PFSK-1 (cell line): Measurements from ENCODE around the gene C1QTNF3.

Experiments used
- FOXP2 ChIP-seq: optimal IDR thresholded peaks from 2 replicates; pipeline ENCODE3; 2011; ENCODE audit warnings: borderline replicate concordance, control low read depth, inconsistent platforms; ENCODE audit not compliant: insufficient read depth; ENCODE audit errors: extremely low read length, extremely low read depth
- POLR2AphosphoS5 ChIP-seq: IDR thresholded peaks from 2 replicates; pipeline ENCODE4 v1.6.1; 2012; ENCODE audit warnings: low read depth, mild to moderate bottlenecking, control low read depth, low read length, moderate library complexity
- REST ChIP-seq, 2 experiments: IDR thresholded peaks; 2 replicates each; pipeline versions ENCODE4 v1.6.1 to v1.8.0; 2011 to 2012; ENCODE audit warnings: low read depth in 2 of 2, low read length in 2 of 2, control low read depth in 1 of 2, inconsistent platforms in 1 of 2, mild to moderate bottlenecking in 1 of 2, moderate library complexity in 1 of 2; ENCODE audit not compliant: insufficient read depth in 1 of 2
- SIN3A ChIP-seq: IDR thresholded peaks from 2 replicates; pipeline ENCODE4 v1.6.1; 2012; ENCODE audit warnings: mild to moderate bottlenecking, low read length, moderate library complexity, borderline replicate concordance; ENCODE audit not compliant: insufficient read depth
- TAF1 ChIP-seq: IDR thresholded peaks from 2 replicates; pipeline ENCODE4 v1.6.1; 2012; ENCODE audit warnings: low read length, control low read depth, borderline replicate concordance; ENCODE audit not compliant: insufficient read depth

DNA sequence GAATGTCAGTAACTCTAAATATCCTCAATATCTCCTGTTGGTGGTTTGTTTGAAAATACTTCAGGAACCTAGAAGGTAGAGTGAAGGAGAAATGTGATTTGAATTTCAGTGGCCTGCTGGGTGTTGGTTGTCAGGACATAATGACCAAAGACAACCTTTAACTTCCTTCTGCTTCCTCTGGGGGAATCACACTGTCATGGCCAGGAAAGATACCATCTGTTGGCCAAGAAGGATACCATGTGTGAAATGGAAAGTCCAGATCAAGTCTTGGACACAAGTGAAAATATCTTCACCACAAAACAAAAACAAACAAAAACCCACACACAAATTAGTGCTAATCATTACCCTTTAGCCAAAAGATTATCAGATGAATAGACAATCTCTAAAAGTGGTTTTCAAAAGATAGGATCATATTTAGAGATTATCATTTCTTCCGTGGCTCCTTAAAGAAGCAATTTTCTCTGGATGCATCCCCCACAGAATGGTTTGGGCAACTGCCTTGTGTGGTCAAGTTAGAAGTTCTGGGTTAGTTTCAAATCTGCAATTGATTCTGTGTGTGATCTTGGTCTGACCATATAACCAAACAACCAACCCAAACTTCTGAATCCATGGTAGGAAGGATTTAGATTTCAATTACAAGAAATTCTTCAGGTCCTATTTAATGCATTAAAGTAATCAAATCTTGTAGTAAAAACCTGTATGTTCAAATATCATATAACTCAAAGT lies 1.6 kb downstream of the C1QTNF3 start:
- no peak for TF ChIP-seq POLR2AphosphoS5
- TF ChIP-seq REST (IDR thresholded peaks at IDR 0.05; ENCODE audit: insufficient read depth in 1 of 2, low read depth in 2 of 2, low read length in 2 of 2), result no peak
- no peak for TF ChIP-seq SIN3A
- no peak for TF ChIP-seq TAF1
- no peak for TF ChIP-seq FOXP2
